GM18868 (cell line): ENCODE measurements around the gene DAB1.

Source experiments
- ATAC-seq: cut with Tn5 transposase; IDR thresholded peaks from one replicate; pipeline ENCODE4 v1.9.1; 2021; ENCODE audit warnings: mild to moderate bottlenecking, moderate library complexity; ENCODE audit not compliant: unreplicated experiment

Gene DAB1

GRCh38 chr1:57279909-57280666 lies 143.8 kb downstream of the DAB1 start:
- ATAC-seq: no peak

- no peak for ATAC-seq
These were observed 145.3 kb downstream of the DAB1 start for GRCh38 chr1:57278558-57278957.

GRCh38 chr1:57277681-57278080 lies 146.2 kb downstream of the DAB1 start:
- no peak for ATAC-seq

- ATAC-seq: no peak
These were observed 146.9 kb downstream of the DAB1 start for GRCh38 chr1:57276918-57277317.

GRCh38 chr1:57272601-57273000 lies 151.3 kb downstream of the DAB1 start:
- no peak for ATAC-seq

- no peak for ATAC-seq
These were observed 151.7 kb downstream of the DAB1 start for GRCh38 chr1:57272150-57272549.

GRCh38 chr1:57270927-57271698 lies 152.7 kb downstream of the DAB1 start:
- ATAC-seq: no peak

GRCh38 chr1:57269630-57270225 lies 154.1 kb downstream of the DAB1 start:
- no peak for ATAC-seq

GRCh38 chr1:57265104-57265503 lies 158.8 kb downstream of the DAB1 start:
- ATAC-seq: no peak

- ATAC-seq: no peak
These were observed 161.4 kb downstream of the DAB1 start for GRCh38 chr1:57262472-57262871.

GRCh38 chr1:57258557-57259325 lies 165.1 kb downstream of the DAB1 start:
- ATAC-seq: no peak

GRCh38 chr1:57255945-57256344 lies 167.9 kb downstream of the DAB1 start:
- no peak for ATAC-seq

GRCh38 chr1:57254022-57254421 lies 169.8 kb downstream of the DAB1 start:
- ATAC-seq: no peak

GRCh38 chr1:57252597-57253294 lies 171.1 kb downstream of the DAB1 start:
- ATAC-seq: no peak

- no peak for ATAC-seq
These were observed 173.8 kb downstream of the DAB1 start for GRCh38 chr1:57250021-57250420.

- ATAC-seq: no peak
These were observed 174.3 kb downstream of the DAB1 start for GRCh38 chr1:57249511-57249910.

- no peak for ATAC-seq
These were observed 175.0 kb downstream of the DAB1 start for GRCh38 chr1:57248830-57249229.

GRCh38 chr1:57238233-57238781 lies 185.6 kb downstream of the DAB1 start:
- ATAC-seq: no peak

- ATAC-seq: no peak
These were observed 187.9 kb downstream of the DAB1 start for GRCh38 chr1:57235730-57236510.
